Keratinocyte (primary cell): ENCODE results near the gene TMEM50A.
"Not testable (repeated sequence)": the region's sequence is repeated elsewhere in the genome, so short reads cannot be mapped to it uniquely, and the experiment has no call there.

Source experiments
- EZH2 ChIP-seq: IDR thresholded peaks from one replicate; pipeline ENCODE4 v1.6.1; 2012; ENCODE audit warnings: inconsistent platforms, mild to moderate bottlenecking, low read length, moderate library complexity
- TF ChIP-seq, protein P1 (sequence below), 3 experiments: IDR thresholded peaks in 1 of 3; conservative IDR thresholded peaks in 1 of 3; optimal IDR thresholded peaks in 1 of 3; 2 replicates in 2 of 3; 3 replicates in 1 of 3; pipeline versions ENCODE3 to v1.5.1; 2011; ENCODE audit warnings: low read length in 3 of 3, mild to moderate bottlenecking in 3 of 3, moderate library complexity in 2 of 3, control low read depth in 1 of 3, inconsistent platforms in 1 of 3; ENCODE audit not compliant: insufficient read depth in 2 of 3; ENCODE audit errors: extremely low read depth in 1 of 3

DNA sequence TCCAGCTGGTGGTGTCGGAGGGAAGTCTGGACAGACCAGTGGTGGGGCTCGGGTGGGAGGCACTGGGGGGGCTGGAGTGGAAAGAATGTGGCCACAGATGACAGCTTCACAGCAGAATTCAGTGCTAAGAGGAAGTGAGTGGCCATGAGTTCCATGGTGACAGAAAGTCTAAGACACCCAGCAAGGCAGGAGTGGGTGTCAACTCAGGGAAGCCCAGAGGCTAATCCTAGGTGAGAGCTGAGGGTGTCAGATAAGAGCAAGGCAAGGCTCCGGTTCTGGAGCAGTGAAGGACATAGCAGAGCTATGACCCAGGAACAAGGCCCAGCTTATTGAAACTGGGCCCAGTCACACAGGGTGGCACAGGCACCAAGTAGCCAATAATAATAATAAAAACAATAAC is 35.8 kb upstream of the TMEM50A start:
- TF ChIP-seq, protein P1, sequence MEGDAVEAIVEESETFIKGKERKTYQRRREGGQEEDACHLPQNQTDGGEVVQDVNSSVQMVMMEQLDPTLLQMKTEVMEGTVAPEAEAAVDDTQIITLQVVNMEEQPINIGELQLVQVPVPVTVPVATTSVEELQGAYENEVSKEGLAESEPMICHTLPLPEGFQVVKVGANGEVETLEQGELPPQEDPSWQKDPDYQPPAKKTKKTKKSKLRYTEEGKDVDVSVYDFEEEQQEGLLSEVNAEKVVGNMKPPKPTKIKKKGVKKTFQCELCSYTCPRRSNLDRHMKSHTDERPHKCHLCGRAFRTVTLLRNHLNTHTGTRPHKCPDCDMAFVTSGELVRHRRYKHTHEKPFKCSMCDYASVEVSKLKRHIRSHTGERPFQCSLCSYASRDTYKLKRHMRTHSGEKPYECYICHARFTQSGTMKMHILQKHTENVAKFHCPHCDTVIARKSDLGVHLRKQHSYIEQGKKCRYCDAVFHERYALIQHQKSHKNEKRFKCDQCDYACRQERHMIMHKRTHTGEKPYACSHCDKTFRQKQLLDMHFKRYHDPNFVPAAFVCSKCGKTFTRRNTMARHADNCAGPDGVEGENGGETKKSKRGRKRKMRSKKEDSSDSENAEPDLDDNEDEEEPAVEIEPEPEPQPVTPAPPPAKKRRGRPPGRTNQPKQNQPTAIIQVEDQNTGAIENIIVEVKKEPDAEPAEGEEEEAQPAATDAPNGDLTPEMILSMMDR (optimal IDR thresholded peaks at IDR 0.05 in 1 of 3, IDR thresholded peaks at IDR 0.05 in 1 of 3, conservative IDR thresholded peaks at IDR 0.05 in 1 of 3; ENCODE audit: extremely low read depth in 1 of 3, insufficient read depth in 2 of 3, low read length in 3 of 3) = not testable (repeated sequence)
- TF ChIP-seq EZH2 = not testable (repeated sequence)
